ENCODE measurements around the gene GLRX5. TPM values are rescaled to one million over a fixed set of nuclear protein-coding genes. Genes with fewer than 3 reads are reported as not detected.
"Not testable (repeated sequence)": the region's sequence is repeated elsewhere in the genome, so short reads cannot be mapped to it uniquely, and the experiment has no call there.

Gene GLRX5
- total and polyA plus RNA-seq, 12 donors: 32.7 to 134 (median 71.6) TPM

GRCh38 chr14:95577067-95577800, 42.4 kb downstream of the GLRX5 start:
- no peaks in the 10 kb centered on the region for H3K36me3 ChIP-seq (replicated peaks in 1 of 2)
- intact Hi-C loops (cut with DNase I): no loop called here
- H3K9me3 ChIP-seq (replicated peaks in 1 of 3): no peaks in the 10 kb centered on the region
- H3K4me3 ChIP-seq: no peak overlapping the region
- no peak for DNase-seq
- 76 to 82% (median 80%) methylated on average over 12 of the region's 12 CpGs for WGBS, 4 donors
- H3K4me1 ChIP-seq (replicated peaks in 1 of 2): no peaks in the 10 kb centered on the region
- no peaks in the 10 kb centered on the region for H3K27me3 ChIP-seq
- no peak for TF ChIP-seq POLR2A (IDR thresholded peaks at IDR 0.05)
- TF ChIP-seq CTCF (IDR thresholded peaks at IDR 0.05): no peak
- H3K27ac ChIP-seq: no peak overlapping the region

- intact Hi-C loops (cut with DNase I): no loop called here
- H3K27ac ChIP-seq: no peak overlapping the region
- no peaks in the 10 kb centered on the region for H3K36me3 ChIP-seq (replicated peaks in 1 of 2)
- 18 to 33% (median 23%) methylated on average over 3 of the region's 3 CpGs for WGBS, 4 donors
- no peak for DNase-seq
- no peaks in the 10 kb centered on the region for H3K4me1 ChIP-seq (replicated peaks in 1 of 2)
- no peaks in the 10 kb centered on the region for H3K27me3 ChIP-seq
- no peak overlapping the region for H3K4me3 ChIP-seq
- no peak for TF ChIP-seq POLR2A (IDR thresholded peaks at IDR 0.05)
- TF ChIP-seq CTCF (IDR thresholded peaks at IDR 0.05): no peak
- no peaks in the 10 kb centered on the region for H3K9me3 ChIP-seq (replicated peaks in 1 of 3)
Measured at GRCh38 chr14:95577870-95578269, 43.0 kb downstream of the GLRX5 start.

- H3K36me3 ChIP-seq (replicated peaks in 1 of 2); H3K27me3 ChIP-seq; H3K9me3 ChIP-seq (replicated peaks in 1 of 3); DNase-seq; H3K4me1 ChIP-seq (replicated peaks in 1 of 2); H3K4me3 ChIP-seq; H3K27ac ChIP-seq; intact Hi-C loops (cut with DNase I): not testable (repeated sequence)
- WGBS, 4 donors: 70 to 92% (median 83%) methylated on average over 4 to 8 of the region's 8 CpGs
Measured at GRCh38 chr14:95583836-95584617, 49.2 kb downstream of the GLRX5 start.

GRCh38 chr14:95585953-95586620, 51.2 kb downstream of the GLRX5 start:
- intact Hi-C loops (cut with DNase I): no loop called here
- no peak overlapping the region for H3K4me3 ChIP-seq
- WGBS, 4 donors: 70 to 89% (median 78%) methylated on average over 6 of the region's 6 CpGs

GRCh38 chr14:95591182-95591581, 56.3 kb downstream of the GLRX5 start:
- H3K27me3 ChIP-seq; intact Hi-C loops (cut with DNase I); H3K4me3 ChIP-seq; H3K27ac ChIP-seq; H3K9me3 ChIP-seq (replicated peaks in 1 of 3); H3K4me1 ChIP-seq (replicated peaks in 1 of 2); DNase-seq; H3K36me3 ChIP-seq (replicated peaks in 1 of 2): not testable (repeated sequence)
- WGBS, 4 donors: 83 to 94% (median 89%) methylated on average over 2 to 3 of the region's 3 CpGs

More at GRCh38 chr14:95585953-95586620, 51.2 kb downstream of the GLRX5 start:
- Histone ChIP-seq H3K4me1 (replicated peaks in 1 of 2) (no peaks in the 10 kb centered on the region), H3K27me3 (no peaks in the 10 kb centered on the region), H3K27ac (no peak overlapping the region), H3K9me3 (replicated peaks in 1 of 3) (no peaks in the 10 kb centered on the region), H3K36me3 (replicated peaks in 1 of 2) (no peaks in the 10 kb centered on the region)
- no peak for DNase-seq
- TF ChIP-seq CTCF (IDR thresholded peaks at IDR 0.05) (no peak), POLR2A (IDR thresholded peaks at IDR 0.05) (no peak)

All from adrenal gland (tissue), 12 donors.